HG03378 (cell line): ENCODE measurements around the gene MYH13.
"Not testable (repeated sequence)": the region's sequence is repeated elsewhere in the genome, so short reads cannot be mapped to it uniquely, and the experiment has no call there.

Experiments
- ATAC-seq: cut with Tn5 transposase; IDR thresholded peaks from one replicate; pipeline ENCODE4 v1.9.1; 2021; ENCODE audit warnings: mild to moderate bottlenecking, moderate library complexity; ENCODE audit not compliant: unreplicated experiment

MYH13 gene

GRCh38 chr17:10306585-10306984, 66.2 kb downstream of the MYH13 start:
- ATAC-seq, result no peak

GRCh38 chr17:10305398-10305797, 67.4 kb downstream of the MYH13 start:
- no peak for ATAC-seq

DNA sequence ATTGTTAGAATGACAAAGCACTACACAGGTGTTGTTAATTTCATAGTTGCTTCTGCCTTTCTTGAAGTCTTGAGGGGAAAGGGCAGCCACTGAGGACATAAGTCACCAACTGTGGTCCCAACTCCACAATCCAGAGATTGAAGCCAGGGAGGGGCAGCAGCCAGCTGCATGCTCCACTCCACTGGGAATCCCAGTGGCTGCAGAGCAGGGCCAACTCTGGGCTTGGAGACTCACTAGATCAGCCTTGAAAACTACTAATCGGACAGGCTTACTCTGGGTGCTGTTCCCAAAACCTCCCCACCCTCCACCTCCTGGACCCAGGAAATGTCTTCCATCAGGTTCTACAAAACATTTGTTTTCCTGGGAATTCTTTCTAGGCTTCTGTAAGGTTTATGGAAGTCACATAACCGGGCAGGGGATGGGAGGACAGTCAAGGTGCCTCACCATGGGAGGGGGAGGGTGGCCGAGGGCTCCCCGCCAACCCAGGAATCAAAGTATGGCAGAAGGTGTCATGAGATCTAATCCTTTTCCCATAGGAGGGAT, 68.0 kb downstream of the MYH13 start:
- ATAC-seq, result no peak

DNA sequence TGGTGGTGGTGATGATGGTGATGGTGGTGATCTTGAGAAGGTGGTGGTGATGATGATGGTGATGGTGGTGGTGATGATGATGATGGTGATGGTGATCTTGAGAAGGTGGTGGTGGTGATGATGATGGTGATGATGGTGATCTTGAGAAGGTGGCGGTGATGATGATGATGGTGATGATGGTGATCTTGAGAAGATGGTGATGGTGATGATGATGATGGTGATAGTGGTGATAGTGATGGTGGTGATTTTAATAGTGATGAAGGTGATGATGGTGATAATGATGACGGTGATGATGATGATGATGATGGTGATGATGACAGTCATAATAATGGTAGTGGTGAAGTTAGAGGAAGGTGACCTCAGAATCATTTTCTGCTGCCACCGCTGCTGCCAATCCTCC, 75.1 kb downstream of the MYH13 start:
- ATAC-seq, result no peak

DNA sequence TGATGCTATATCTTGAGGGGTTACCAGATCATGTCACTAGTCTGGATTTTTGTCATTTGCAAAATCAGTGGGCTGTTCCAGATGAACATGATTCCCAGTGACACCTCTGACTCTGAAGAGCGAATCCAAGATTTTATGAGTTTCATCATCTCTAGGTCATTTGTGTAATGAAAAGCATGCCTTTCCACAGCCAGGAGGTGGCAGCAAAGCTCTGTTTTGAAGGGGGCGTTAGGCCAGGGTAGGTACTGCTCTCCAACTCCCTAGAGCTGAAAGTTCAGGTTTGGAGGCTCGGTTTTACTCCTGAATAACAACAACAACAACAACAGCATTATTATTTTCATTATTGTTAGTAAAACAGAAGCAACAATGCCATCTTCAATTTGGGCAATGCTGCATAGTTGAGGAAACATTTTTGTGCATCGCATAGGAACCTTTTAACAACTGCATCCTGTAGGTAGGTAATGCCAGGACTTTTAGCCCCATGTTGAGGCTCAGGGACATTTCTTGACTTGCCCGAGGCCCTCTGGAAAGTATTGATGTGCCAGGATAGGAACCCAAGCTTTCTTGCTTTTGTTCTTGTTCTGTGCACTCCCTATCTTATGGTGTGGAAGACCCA, 77.0 kb downstream of the MYH13 start:
- ATAC-seq, result peak; percentile 54

GRCh38 chr17:10294180-10294579, 78.6 kb downstream of the MYH13 start:
- peak; percentile 74 for ATAC-seq

DNA sequence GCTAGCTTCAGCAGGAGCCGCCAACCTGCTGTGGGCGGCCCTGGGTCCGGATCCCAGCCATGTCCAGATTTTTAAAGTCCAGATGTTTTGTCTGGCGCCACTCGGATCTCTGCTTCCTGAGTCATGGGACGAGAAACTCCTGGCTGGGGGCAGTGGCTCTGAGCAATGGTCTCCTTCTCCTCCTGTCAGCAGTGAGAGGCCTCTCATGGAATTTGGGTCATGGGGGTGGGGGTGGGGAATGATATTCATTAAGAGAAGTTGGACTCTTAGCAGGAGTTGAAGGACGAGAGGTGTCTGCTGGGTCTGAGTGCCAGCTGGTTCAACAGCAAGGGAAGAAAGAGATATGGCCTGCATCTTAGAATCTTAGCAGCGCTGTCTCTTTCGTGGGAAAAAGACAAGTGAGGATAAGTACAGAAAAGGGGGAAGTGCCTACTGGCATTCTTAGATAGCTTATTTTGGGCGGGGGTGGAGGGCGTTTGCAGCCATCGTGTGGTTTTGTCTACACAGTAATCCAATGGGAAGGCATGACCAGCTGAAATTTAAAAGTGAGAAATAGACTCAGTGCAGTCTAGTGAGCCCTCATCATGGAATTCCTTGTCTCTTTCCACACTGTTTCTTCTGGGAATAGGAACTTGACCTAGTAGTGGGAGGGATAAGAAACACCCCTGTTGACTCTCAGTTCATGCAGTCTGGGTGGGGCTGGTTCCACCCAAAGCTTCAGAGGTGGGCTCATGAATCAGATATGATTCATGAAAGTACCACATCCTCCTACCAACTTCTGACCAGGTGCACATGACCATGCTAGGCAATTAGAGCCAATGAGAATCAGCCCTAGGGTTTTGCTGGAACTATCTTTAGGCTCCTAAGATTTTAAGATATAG, 80.5 kb downstream of the MYH13 start:
- ATAC-seq, result peak; percentile 62

- not testable (repeated sequence) for ATAC-seq
Observed at GRCh38 chr17:10291576-10291975, 81.2 kb downstream of the MYH13 start.

DNA sequence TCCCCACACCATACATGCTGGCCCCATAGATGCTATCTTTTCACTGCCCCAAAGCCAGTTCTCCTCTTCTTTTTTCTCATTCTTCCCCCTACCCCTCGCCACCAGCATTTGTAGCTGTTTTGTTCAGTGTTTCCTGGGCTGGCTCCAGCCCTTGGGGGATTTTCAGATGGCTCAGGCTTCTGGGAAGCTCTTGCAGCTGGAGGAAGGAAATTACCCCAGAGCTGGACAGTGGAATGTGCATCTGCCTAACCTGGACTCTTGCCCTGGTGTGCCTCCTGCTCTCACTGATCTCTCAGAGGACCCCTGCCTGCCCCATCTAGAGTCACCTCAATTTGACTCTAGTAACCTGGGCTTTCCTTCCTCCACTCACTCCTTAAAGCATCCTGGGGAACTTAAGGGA, 82.8 kb downstream of the MYH13 start:
- ATAC-seq, result no peak

DNA sequence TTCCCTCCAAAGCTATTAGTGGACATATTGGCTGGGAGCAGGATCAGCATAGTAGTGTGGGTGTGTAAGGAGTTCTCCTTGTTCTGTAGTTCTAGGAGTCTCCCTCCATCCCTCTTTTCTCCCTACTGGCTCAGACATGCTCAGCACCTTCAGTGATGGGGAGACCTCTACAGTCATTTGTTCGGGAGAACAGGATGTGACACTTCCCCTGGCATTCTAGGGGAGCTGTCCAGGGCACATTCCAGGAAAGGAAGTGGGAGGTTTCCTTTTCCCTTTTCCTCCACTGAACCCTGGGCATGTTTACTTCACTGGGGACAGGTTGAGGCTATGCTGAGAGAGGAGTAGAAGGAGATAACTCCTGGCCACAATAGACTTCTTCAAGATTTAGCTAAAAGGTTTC, 86.5 kb downstream of the MYH13 start:
- no peak for ATAC-seq

DNA sequence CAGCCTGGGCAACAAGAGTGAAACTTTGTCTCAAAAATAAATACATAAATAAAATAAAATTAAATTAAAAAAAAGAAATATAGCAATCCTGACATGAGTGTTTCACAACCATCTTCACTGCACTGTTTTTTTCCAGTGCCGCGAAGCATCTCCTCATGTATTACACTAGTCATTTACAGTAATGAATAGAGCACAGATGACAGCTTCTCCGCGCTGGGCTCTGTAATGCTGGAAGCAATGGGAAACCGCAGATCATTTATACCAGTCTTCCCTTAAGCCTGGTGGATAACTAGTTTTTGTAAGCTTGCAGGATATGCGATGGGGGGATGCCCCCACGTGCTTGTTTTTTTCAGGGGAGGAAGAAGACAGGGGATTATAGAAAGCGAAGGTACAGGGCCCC, 86.9 kb downstream of the MYH13 start:
- ATAC-seq, result no peak

GRCh38 chr17:10280068-10280467, 92.7 kb downstream of the MYH13 start:
- no peak for ATAC-seq

DNA sequence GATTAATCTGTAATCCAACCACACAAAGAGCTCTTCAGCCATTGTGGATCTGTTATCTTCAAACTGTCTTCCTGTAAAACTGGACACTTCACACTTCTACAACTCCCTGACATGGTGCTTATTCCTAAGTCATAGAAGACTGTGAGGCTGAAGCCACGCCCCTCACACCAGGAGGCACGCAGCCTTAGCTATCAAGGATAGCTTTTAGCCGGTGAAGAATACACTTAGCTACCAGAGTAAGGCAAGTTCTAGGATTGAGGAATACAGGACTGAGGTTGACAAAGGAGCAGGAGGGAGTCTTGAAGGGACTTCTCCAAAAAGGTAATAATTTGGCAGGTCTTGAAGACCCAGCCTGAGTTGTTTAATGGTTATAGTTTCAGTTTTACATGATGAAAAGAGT, 94.6 kb downstream of the MYH13 start:
- ATAC-seq, result no peak

- ATAC-seq, result no peak
Observed at GRCh38 chr17:10276436-10276835, 96.4 kb downstream of the MYH13 start.

DNA sequence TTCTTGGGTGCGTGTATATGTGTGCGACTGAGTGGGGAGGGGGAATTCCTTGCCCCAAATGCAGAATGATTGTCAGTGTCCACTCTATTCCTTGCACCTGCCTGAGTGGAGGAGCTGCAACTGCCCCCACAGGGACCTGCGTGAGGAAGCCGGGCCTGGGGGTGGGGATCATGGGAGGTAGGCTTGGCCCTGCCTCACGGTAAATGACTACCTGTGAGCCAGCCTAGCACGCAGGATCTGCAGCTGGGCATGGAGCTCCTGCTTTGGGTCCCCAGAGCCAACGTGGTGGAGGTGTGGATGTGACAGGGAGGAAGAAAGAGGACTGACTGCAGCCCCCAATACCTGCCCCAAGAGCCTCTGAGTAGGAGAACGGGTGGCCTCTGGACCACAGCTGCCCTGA, 97.4 kb downstream of the MYH13 start:
- no peak for ATAC-seq

GRCh38 chr17:10271106-10271562, 101.7 kb downstream of the MYH13 start:
- ATAC-seq, result no peak

GRCh38 chr17:10270258-10270657, 102.5 kb downstream of the MYH13 start:
- no peak for ATAC-seq

- ATAC-seq, result no peak
Observed at GRCh38 chr17:10268005-10268404, 104.8 kb downstream of the MYH13 start.

DNA sequence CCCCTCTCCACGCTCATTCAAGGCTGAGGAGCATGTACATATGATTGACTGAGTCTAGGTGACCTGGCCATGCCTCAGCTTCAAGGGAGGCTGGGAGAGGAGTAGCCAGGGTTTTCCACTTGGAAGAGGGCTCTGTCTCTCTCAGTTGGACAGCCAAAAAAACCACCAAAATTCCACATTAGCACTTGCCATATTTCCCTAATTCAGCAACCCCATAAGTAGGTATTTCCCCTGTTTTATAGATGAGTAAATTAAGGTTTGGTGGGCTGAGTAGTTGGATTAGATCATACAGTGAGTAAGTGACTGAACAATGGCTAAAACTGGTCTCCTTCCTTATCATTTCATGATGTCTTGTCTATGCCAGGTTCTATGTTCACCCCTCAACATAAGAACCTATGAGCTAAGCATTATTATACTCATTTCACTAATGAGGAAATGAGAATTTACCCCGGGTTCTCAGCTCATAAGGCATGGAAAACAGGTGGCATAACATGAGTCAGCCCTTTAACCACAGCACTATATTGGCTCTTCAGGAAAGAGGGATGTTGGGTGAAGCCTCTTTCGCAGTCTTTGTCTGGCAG, 106.4 kb downstream of the MYH13 start:
- ATAC-seq, result no peak

DNA sequence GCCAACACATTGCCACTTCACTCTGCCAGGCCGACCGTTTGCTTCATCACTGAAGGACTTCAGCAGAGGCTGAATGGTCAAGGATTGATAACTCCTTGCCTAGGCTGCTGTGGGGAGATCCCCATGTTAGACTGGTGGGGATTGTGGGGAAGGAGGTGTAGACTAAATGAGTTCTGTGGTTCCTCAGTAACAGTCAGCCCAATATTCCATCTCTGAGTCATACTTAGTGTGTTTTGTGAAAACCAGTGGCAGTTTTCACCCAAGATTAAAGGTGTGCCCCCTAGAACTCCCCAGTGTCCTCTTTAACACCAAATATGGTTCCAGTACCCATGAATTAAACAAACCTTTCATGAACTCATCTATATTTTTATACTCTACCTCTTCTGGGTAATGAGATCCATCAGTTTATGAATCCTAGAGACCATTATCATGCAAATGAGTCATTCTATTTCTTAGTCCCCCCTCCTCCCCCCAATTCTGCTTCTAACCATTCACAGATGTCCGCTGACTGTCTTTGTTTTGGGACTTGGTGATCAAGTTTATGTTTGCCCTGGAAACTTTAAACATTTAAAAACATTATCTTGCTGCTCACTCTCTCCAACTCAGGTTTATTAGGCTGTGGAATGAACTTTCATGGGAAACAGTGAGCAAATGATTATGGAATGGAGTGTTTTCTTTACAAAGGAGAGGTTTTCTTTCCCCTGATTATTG, 107.6 kb downstream of the MYH13 start:
- no peak for ATAC-seq

- ATAC-seq, result no peak
Observed at GRCh38 chr17:10264051-10264450, 108.8 kb downstream of the MYH13 start.
